Esophagus (tissue), 2 donors: ENCODE results near the gene BTBD9. TPM values are rescaled to one million over a fixed set of nuclear protein-coding genes. Genes with fewer than 3 reads are reported as not detected.

Source experiments
- H3K27ac ChIP-seq, 2 donors: one replicate each; pipeline ENCODE4 v1.5.1; 2013; ENCODE audit warnings: low read depth in 2 of 2, mild to moderate bottlenecking in 2 of 2, inconsistent platforms in 1 of 2, low read length in 1 of 2, moderate library complexity in 1 of 2
- H3K27me3 ChIP-seq, 2 donors: one replicate each; pipeline ENCODE4 v1.6.1; 2013; ENCODE audit warnings: low read length in 2 of 2, control low read depth in 1 of 2, mild to moderate bottlenecking in 1 of 2; ENCODE audit not compliant: insufficient read depth in 2 of 2, control insufficient read depth in 1 of 2
- H3K36me3 ChIP-seq, 2 donors: one replicate each; pipeline ENCODE4 v1.6.1; 2013; ENCODE audit warnings: low read length in 1 of 2; ENCODE audit not compliant: control insufficient read depth in 2 of 2, insufficient read depth in 2 of 2
- H3K4me1 ChIP-seq, 2 donors: one replicate each; pipeline ENCODE4 v1.6.1; 2013; ENCODE audit warnings: low read length in 1 of 2; ENCODE audit not compliant: control insufficient read depth in 2 of 2, insufficient read depth in 2 of 2
- H3K4me3 ChIP-seq, 2 donors: one replicate each; pipeline ENCODE4 v1.5.1; 2013; ENCODE audit warnings: low read length in 2 of 2, mild to moderate bottlenecking in 2 of 2, low read depth in 1 of 2, moderate library complexity in 1 of 2
- H3K9me3 ChIP-seq, 2 donors: one replicate each; pipeline ENCODE4 v1.6.1; 2013; ENCODE audit warnings: mild to moderate bottlenecking in 2 of 2, low read depth in 1 of 2, low read length in 1 of 2, moderate library complexity in 1 of 2; ENCODE audit not compliant: control insufficient read depth in 2 of 2, insufficient read depth in 1 of 2
- WGBS, 2 donors: extraction: QIAGEN DNeasy Blood & Tissue Kit; methylation state at CpG; one replicate each; pipeline ENCODE4 v1.1.7; 2013; 5-methylcytosine and 5-hydroxymethylcytosine counted together
- polyA plus RNA-seq, 2 donors: library from polyadenylated mRNA; stranded (reverse); fragments of 200-250 nt; gene quantifications; one replicate each; pipeline ENCODE4 v1.2.3, GENCODE V29; 2013
- donor health status: healthy with polysubstance abuse.
- donor health status: Bipolar disorder and iron deficiency.

Gene BTBD9
- polyA plus RNA-seq, 2 donors, result 3.2 to 3.8 TPM

DNA sequence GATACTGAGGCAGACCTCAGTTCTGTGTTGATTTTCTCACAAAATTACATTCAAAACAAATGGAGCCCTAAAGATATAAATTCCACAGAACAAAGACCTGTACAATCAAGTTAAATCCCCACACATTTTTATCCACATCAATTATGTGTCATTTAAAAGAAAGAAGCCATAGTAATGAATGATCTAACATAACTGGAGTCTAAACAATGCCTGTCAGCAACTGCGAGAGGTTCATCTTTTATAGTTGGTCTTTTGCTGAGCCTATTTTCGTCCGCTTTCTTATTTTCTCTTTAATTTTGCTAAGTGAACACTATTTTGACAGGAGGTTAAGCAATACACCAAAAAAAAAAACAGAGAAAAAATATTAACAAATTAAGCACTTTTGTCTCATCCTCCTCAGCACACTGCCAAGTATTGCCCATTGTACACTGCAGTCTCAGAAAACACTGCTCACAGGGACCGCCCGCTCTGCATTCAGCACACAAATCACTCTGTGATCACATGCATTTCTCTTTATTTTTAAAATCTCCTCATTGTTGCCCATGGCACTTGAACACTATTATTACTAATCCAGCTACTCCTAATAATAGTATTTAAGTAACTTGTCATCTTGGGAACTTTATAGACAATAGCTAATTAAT is 140.8 kb downstream of the BTBD9 start:
- no peaks in the 10 kb centered on the region for H3K27me3 ChIP-seq
- WGBS, 2 donors, result 61 to 64% methylated on average over 5 of the region's 5 CpGs
- H3K27ac ChIP-seq, result no peak overlapping the region
- no peaks in the 10 kb centered on the region for H3K36me3 ChIP-seq
- no peaks in the 10 kb centered on the region for H3K9me3 ChIP-seq
- H3K4me1 ChIP-seq, result no peaks in the 10 kb centered on the region
- H3K4me3 ChIP-seq, result no peak overlapping the region

DNA sequence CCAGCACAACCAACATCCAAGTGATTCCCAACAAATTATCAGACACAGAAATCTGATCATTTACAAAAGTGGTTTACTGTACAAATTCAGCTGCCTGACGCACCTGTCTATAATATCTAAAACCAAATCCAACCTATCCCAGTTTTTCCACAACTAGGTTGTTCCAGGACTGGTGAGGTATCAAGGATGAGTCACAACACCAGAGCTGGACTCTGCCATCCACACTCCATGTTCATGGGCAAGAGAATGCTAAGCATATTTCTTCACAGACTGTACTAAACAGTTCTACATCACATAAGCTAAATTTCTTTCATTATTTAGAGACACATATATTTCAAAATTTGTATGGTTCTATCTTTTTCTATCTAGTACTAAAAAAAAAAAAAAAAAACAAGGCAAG is 141.6 kb downstream of the BTBD9 start:
- Histone ChIP-seq H3K4me3 (no peak overlapping the region), H3K9me3 (no peaks in the 10 kb centered on the region), H3K27ac (no peak overlapping the region), H3K36me3 (no peaks in the 10 kb centered on the region), H3K4me1 (no peaks in the 10 kb centered on the region), H3K27me3 (no peaks in the 10 kb centered on the region)
- 93 to 94% methylated on average over 1 of the region's 1 CpG for WGBS, 2 donors

DNA sequence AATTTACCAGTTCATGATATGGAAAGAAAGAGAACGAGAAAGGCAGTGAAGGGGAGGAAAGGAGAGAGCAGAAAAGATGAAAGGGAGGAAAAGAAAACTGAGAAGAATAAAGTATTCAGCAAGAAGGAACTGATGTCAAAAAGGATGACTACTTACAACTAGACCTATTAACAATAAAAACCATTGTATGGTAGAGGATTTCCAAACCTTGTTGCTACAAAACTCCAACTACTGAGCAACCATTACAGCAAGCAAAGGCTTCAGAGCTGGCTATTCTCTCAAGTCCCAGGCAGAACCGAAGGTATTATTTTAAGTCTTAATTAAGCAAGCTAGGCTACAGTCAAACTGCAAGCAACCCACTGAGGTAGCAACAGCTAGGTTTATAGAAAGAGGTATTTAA is 142.2 kb downstream of the BTBD9 start:
- Histone ChIP-seq H3K9me3 (no peaks in the 10 kb centered on the region), H3K36me3 (no peaks in the 10 kb centered on the region), H3K4me3 (no peak overlapping the region), H3K27me3 (no peaks in the 10 kb centered on the region), H3K27ac (no peak overlapping the region), H3K4me1 (no peaks in the 10 kb centered on the region)
- WGBS, 2 donors, result 84 to 91% methylated on average over 2 of the region's 2 CpGs

DNA sequence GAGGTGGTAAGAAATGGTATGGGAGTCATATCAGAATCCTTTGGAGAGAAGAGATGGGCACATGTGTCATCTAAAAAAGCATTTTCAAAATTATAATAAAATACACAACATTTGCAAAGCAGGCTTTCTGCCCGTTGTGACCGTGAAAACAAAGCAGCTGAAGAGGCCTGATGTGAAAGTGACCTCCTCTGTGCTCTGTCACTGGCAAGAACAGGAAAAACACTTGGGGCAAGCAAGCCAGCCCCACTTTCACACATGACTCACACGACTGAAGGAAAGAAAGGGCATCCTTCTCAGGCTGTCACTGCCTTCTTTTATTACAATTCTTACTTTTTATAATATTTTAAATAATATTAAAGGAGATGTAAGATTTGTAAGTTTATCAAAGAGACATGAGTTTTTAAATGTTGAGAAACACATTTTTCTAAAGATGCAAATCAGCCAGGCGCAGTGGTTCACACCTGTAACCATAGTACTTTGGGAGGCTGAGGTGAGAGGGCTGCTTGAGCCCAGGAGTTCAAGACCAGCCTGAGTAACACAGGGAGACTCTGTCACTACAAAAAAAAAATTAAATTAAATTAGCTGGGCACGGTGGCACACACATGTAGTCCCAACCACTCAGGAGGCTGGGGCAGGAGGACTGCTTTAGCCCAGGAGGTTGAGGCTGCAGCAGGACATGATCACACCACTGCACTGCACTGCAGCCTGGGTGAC is 143.7 kb downstream of the BTBD9 start:
- H3K4me1 ChIP-seq, result no peaks in the 10 kb centered on the region
- no peaks in the 10 kb centered on the region for H3K9me3 ChIP-seq
- no peak overlapping the region for H3K27ac ChIP-seq
- H3K27me3 ChIP-seq, result no peaks in the 10 kb centered on the region
- WGBS, 2 donors, result 76 to 80% methylated on average over 5 of the region's 5 CpGs
- no peaks in the 10 kb centered on the region for H3K36me3 ChIP-seq
- H3K4me3 ChIP-seq, result no peak overlapping the region

DNA sequence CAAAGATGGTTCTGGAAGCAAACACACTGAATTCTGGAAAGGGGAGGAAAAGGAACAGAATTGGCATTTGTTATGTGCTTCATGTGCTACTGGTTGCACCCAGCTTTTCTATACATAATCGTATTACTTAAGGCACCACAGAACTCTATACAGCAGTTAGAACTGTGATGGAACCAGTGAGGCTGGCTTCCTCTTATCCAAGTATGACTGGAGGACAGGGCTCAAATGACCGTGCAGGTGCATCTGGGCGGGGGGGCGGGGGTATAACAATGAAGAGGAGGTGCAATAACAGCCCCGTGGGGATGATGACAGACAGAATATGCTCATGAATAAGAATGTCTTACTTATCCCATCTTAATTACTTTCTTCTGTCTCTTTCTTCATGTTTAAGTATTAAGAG is 144.2 kb downstream of the BTBD9 start:
- H3K27ac ChIP-seq, result no peak overlapping the region
- 83 to 84% methylated on average over 5 of the region's 5 CpGs for WGBS, 2 donors
- H3K36me3 ChIP-seq, result no peaks in the 10 kb centered on the region
- H3K27me3 ChIP-seq, result no peaks in the 10 kb centered on the region
- H3K4me3 ChIP-seq, result no peak overlapping the region
- no peaks in the 10 kb centered on the region for H3K9me3 ChIP-seq
- no peaks in the 10 kb centered on the region for H3K4me1 ChIP-seq

DNA sequence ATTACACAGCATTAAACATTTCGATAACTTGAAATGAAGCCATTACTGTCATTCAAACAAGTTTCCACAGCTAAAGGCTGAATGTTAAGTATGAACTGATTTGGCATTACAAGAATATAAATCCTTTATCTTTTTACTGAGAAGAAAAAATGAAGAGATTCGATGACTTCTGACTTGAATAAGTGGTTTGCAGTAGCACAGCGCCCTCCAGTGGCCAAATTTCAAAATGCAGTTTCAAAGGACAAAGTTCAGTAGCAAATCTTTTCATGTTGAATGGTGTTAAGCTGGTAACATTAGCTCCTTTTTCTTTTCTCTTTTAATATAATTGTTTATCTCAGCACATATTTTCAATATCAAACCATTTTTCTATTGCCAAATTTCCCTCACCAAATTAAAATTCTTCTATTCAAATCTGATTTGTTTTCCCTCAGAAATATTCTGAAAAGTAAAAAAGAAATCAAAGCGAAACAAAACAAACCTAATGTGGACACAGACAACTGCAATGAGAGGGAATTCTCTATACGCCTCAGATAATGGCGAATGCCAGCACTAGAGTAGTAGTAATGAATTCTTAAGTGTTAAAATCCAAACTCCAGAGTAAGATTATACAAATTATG is 145.7 kb downstream of the BTBD9 start:
- no peak overlapping the region for H3K27ac ChIP-seq
- H3K4me1 ChIP-seq, result no peaks in the 10 kb centered on the region
- H3K9me3 ChIP-seq, result no peaks in the 10 kb centered on the region
- H3K36me3 ChIP-seq, result no peaks in the 10 kb centered on the region
- H3K27me3 ChIP-seq, result no peaks in the 10 kb centered on the region
- no peak overlapping the region for H3K4me3 ChIP-seq
- 32 to 33% methylated on average over 6 of the region's 6 CpGs for WGBS, 2 donors

DNA sequence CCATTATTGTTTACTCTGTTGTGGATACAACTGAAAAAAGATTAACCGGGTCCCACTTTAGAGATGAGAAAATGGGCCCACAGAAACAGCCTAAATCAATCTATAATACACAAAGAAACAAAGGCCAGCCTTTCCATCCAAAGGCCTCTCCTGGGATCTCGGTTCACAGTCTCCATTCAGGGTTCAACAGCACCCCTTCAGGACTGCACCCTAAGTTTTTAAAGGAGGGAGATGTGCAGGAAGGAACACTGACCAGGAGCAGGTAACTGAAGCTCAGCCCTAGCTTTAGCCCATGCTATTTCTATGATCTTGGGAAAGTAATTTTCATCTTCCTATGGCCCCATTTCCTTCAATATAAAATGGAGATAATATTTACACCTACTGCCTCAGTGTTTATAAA is 147.7 kb downstream of the BTBD9 start:
- no peak overlapping the region for H3K27ac ChIP-seq
- no peak overlapping the region for H3K4me3 ChIP-seq
- no peaks in the 10 kb centered on the region for H3K36me3 ChIP-seq
- H3K27me3 ChIP-seq, result no peaks in the 10 kb centered on the region
- no peaks in the 10 kb centered on the region for H3K9me3 ChIP-seq
- no peaks in the 10 kb centered on the region for H3K4me1 ChIP-seq
- WGBS, 2 donors, result 71 to 78% methylated on average over 2 of the region's 2 CpGs

DNA sequence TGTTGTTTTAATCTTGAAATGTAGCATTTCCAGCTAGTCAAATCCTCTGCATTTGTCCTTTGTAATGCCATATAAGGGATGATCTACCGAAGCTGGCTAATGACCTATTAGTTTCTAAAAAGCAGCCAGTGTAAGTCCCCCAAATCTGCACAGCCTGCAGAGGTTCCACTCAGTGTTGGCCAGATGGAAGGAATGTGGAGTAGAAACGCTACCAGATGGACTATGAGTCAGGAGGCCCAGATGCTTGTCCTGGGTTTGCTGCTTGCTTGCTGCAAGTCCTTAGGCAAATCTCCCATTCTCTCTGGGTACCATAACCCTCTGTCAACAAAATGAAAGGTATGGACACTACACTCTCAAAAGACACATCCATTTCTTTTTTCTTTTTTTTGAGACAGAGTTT is 149.8 kb downstream of the BTBD9 start:
- no peak overlapping the region for H3K4me3 ChIP-seq
- no peaks in the 10 kb centered on the region for H3K27me3 ChIP-seq
- no peaks in the 10 kb centered on the region for H3K36me3 ChIP-seq
- WGBS, 2 donors, result 84 to 92% methylated on average over 2 of the region's 2 CpGs
- no peak overlapping the region for H3K27ac ChIP-seq
- no peaks in the 10 kb centered on the region for H3K4me1 ChIP-seq
- H3K9me3 ChIP-seq, result no peaks in the 10 kb centered on the region

DNA sequence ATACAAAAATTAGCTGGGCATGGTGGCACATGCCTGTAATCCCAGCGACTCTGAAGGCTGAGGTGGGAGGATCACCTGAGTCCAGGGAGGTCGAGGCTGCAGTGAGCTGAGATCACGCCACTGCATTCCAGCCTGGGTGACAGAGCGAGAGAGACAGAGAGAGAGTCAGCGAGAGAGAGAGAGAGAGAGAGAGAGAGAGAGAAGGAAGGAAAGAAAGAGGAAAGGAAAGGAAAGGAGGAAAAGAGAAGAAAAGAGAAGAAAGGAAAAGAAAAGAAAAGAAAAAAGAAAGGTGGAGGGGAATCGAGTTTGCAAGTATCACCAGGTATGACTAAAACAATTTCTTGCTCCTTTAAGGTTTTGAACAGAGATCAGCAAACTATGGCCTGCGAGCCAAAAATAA is 152.3 kb downstream of the BTBD9 start:
- Histone ChIP-seq H3K4me1 (no peaks in the 10 kb centered on the region), H3K4me3 (no peak overlapping the region), H3K36me3 (no peaks in the 10 kb centered on the region), H3K27ac (no peak overlapping the region), H3K9me3 (no peaks in the 10 kb centered on the region), H3K27me3 (no peaks in the 10 kb centered on the region)
- 84 to 86% methylated on average over 7 of the region's 7 CpGs for WGBS, 2 donors

DNA sequence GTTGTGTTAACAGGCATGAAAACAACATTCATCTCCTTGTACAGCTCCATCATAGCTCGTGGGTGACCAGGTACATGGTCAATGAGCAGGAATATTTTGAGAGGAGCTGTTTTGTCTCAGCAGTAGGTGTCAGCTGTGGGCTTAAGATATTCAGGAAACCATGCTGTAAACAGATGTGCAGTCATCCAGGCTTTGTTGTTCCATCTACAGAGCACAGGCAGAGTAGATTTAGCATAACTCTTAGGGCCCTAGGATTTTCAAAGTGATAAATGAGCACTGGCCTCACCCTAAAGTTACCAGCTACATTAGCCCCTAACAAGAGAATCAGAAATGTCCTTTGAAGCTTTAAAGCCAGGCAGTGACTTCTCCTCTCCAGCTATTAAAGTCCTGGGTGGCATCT is 154.2 kb downstream of the BTBD9 start:
- no peaks in the 10 kb centered on the region for H3K36me3 ChIP-seq
- H3K4me1 ChIP-seq, result no peaks in the 10 kb centered on the region
- no peaks in the 10 kb centered on the region for H3K9me3 ChIP-seq
- no peak overlapping the region for H3K27ac ChIP-seq
- 77 to 87% methylated on average over 1 of the region's 1 CpG for WGBS, 2 donors
- no peaks in the 10 kb centered on the region for H3K27me3 ChIP-seq
- H3K4me3 ChIP-seq, result no peak overlapping the region
